ENCODE results near the gene PIGQ. TPM values are rescaled to one million over a fixed set of nuclear protein-coding genes. Genes with fewer than 3 reads are reported as not detected.

The PIGQ gene
- total and polyA plus RNA-seq, 2 experiments from 2014 or later: 30.2 to 62.3 TPM

DNA sequence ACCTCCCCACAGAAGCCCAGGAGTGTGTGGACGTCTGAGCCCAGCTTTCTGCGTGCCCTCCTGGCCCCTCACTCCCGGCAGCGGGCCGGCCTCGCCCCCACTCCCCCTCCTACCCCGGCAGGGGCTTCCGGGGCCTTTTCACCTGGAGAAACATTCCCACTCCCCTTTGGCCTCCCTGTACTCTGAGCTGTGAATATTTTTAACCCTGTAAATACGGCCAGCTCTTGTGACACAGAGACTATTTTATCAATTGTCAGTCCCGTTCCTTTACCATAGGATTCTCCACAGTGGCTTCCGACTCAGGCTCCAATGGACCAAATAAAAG is 15.5 kb upstream of the PIGQ start:
- TF ChIP-seq EZH2 (IDR thresholded peaks at IDR 0.05; ENCODE audit: low read depth, unreplicated experiment): no peak
- TF ChIP-seq, protein P1, sequence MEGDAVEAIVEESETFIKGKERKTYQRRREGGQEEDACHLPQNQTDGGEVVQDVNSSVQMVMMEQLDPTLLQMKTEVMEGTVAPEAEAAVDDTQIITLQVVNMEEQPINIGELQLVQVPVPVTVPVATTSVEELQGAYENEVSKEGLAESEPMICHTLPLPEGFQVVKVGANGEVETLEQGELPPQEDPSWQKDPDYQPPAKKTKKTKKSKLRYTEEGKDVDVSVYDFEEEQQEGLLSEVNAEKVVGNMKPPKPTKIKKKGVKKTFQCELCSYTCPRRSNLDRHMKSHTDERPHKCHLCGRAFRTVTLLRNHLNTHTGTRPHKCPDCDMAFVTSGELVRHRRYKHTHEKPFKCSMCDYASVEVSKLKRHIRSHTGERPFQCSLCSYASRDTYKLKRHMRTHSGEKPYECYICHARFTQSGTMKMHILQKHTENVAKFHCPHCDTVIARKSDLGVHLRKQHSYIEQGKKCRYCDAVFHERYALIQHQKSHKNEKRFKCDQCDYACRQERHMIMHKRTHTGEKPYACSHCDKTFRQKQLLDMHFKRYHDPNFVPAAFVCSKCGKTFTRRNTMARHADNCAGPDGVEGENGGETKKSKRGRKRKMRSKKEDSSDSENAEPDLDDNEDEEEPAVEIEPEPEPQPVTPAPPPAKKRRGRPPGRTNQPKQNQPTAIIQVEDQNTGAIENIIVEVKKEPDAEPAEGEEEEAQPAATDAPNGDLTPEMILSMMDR (conservative IDR thresholded peaks at IDR 0.05; ENCODE audit: low read depth in 2 of 2): no peak
- Histone ChIP-seq H3K4me1 (ENCODE audit: insufficient read depth) (no peaks in the 10 kb centered on the region; the same call in 1 of the 2 replicates), H3K9me2 (ENCODE audit: insufficient read depth) (no peaks in the 10 kb centered on the region), H3K4me3 (no peak overlapping the region), H2AFZ (no peak overlapping the region), H3K4me2 (no peak overlapping the region), H3K27ac (ENCODE audit: low read depth) (peak overlapping the region; percentile 26; the same call in 1 of the 2 replicates), H3K79me2 (replicated peaks; ENCODE audit: insufficient read depth) (no peaks in the 10 kb centered on the region), H3F3A (replicated peaks; ENCODE audit: low read depth) (0 out of 2 replicates have a peak, but pooled peaks cover 3% of the 10 kb centered on the region), H3K27me3 (ENCODE audit: insufficient read depth) (peaks cover 11% of the 10 kb centered on the region), H3K36me3 (ENCODE audit: insufficient read depth) (no peaks in the 10 kb centered on the region), H4K20me1 (replicated peaks; ENCODE audit: insufficient read depth) (no peaks in the 10 kb centered on the region; the same call in 1 of the 2 replicates)
- ATAC-seq (no peak), DNase-seq (ENCODE audit: low spot score) (no peak)
- no peaks in the 10 kb centered on the region for H3K4me1 Mint-ChIP-seq
- H3K27ac Mint-ChIP-seq: no peak overlapping the region
- H3K36me3 Mint-ChIP-seq (ENCODE audit: low read depth): peaks cover 3% of the 10 kb centered on the region; the same call in 1 of the 3 replicates
- peaks cover 8% of the 10 kb centered on the region for H3K27me3 Mint-ChIP-seq (ENCODE audit: insufficient read depth, low read depth, poor library complexity)
- H3K4me3 Mint-ChIP-seq: no peak overlapping the region; the same call in 2 of the 3 replicates
- no peaks in the 10 kb centered on the region for H3K9me3 Mint-ChIP-seq

DNA sequence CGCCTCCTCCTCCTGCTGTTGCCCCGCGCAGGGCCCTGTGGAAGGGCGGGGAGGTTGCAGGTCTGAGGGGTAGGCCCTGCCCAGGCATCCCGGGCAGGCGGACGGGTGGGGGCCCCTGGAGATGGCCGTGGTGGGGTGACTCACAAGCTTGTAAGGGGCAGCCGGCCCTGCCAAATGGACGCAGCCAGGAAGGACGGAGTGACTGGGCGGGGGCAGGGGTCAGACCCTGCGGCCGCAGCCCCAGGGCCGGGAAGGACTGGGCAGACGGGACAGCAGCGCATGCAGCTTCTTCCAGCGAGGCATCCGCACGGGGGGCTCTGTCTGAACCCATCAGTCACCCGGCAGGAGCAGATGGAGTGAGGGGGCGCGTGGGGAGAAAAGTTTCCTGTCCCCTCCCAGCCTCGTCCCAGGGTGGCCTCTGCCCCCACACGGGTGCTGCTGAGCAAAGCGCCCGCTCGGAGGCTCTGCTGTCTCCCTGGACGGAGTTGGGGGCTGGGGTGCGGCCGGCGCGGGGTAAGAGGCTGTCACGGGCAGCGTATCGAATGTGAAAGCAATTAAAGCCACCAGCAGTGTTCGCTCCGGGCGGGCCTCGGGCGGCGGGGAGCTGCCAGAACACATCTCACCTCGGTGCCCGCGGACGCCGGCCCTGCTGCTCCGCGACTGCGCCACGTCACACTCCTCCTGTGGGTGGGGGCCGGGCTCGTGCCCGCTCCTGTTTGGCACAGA is 15.0 kb upstream of the PIGQ start:
- no peak for DNase-seq (ENCODE audit: low spot score)
- ATAC-seq: no peak

DNA sequence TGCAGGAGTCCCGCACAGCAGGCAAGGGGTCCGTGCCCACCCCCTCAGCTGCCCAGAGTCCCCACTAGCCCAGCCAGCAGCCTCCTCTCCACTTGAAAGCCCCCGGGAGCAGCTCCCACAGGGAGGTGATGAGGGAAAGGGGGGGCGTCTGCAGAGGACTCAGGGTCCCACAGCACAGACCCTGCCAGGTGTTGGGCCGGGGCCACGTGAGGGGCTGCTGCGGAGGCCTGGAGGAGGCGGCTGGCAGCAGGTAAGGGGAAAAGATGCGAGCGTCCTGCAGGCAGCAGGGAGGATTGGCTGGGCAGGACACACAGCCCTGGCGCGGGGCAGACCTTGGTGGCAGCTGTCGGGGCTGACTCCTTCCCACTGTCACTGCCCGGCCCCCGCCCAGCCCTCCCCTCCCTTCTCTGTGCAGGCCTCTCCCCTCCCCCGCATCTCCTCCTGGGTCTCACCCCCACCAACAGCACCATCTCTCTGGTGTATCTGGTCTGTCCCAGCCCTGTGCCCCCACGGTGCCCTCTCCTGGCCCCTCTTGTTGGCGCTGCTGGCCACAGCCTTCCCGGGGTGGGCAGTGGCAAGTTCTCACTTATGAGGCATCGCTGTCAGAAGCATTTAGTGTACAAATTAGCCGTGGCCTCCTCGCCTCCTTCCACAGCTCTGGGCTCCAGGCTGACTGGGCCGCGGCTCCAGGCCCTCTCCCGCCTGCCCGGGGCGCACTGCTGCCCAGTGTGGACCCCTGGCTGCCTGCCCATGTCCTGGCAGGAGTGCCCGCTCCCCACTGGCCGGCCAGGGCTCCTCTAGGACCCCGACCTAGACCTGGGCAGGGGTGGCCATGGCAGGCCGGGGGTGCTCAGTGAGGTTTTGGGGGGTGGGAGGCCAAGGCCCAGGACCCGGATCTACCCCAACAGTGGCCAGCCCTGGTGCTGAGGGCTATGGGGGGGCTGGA is 14.0 kb upstream of the PIGQ start:
- no peak; the same call in 2 of the 3 replicates for ATAC-seq
- Mint-ChIP-seq H3K27me3 (ENCODE audit: insufficient read depth, low read depth, poor library complexity) (peaks cover 12% of the 10 kb centered on the region), H3K27ac (no peak overlapping the region), H3K4me1 (no peaks in the 10 kb centered on the region), H3K4me3 (no peak overlapping the region), H3K9me3 (no peaks in the 10 kb centered on the region), H3K36me3 (ENCODE audit: low read depth) (peaks cover 3% of the 10 kb centered on the region; the same call in 1 of the 3 replicates)
- H3K9me2 ChIP-seq (ENCODE audit: insufficient read depth): no peaks in the 10 kb centered on the region
- H3K4me1 ChIP-seq (ENCODE audit: insufficient read depth): no peaks in the 10 kb centered on the region; the same call in 1 of the 2 replicates
- DNase-seq (ENCODE audit: low spot score): no peak
- H4K20me1 ChIP-seq (replicated peaks; ENCODE audit: insufficient read depth): no peaks in the 10 kb centered on the region; the same call in 1 of the 2 replicates
- H3F3A ChIP-seq (replicated peaks; ENCODE audit: low read depth): 0 out of 2 replicates have a peak, but pooled peaks cover 3% of the 10 kb centered on the region
- no peaks in the 10 kb centered on the region for H3K36me3 ChIP-seq (ENCODE audit: insufficient read depth)
- no peak overlapping the region for H3K4me2 ChIP-seq
- no peaks in the 10 kb centered on the region for H3K79me2 ChIP-seq (replicated peaks; ENCODE audit: insufficient read depth)
- peaks cover 24% of the 10 kb centered on the region for H3K27me3 ChIP-seq (ENCODE audit: insufficient read depth)
- no peak overlapping the region for H2AFZ ChIP-seq
- no peak overlapping the region for H3K4me3 ChIP-seq
- no peak overlapping the region for H3K27ac ChIP-seq (ENCODE audit: low read depth)
- TF ChIP-seq ZNF462 (CRISPR knock-in tag; IDR thresholded peaks at IDR 0.05) (no peak), STAT1 (IDR thresholded peaks at IDR 0.05; ENCODE audit: unreplicated experiment) (no peak)

More for the DNA sequence above, 15.0 kb upstream of the PIGQ start:
- peaks cover 12% of the 10 kb centered on the region for H3K27me3 Mint-ChIP-seq (ENCODE audit: insufficient read depth, low read depth, poor library complexity)
- H3K27ac Mint-ChIP-seq: no peak overlapping the region
- H3K4me3 ChIP-seq: no peak overlapping the region
- peaks cover 17% of the 10 kb centered on the region for H3K27me3 ChIP-seq (ENCODE audit: insufficient read depth)
- H3K4me2 ChIP-seq: no peak overlapping the region
- H2AFZ ChIP-seq: no peak overlapping the region
- no peaks in the 10 kb centered on the region for H3K79me2 ChIP-seq (replicated peaks; ENCODE audit: insufficient read depth)
- H3K9me3 Mint-ChIP-seq: no peaks in the 10 kb centered on the region
- H4K20me1 ChIP-seq (replicated peaks; ENCODE audit: insufficient read depth): no peaks in the 10 kb centered on the region; the same call in 1 of the 2 replicates
- H3K27ac ChIP-seq (ENCODE audit: low read depth): peak overlapping the region; percentile 26; the same call in 1 of the 2 replicates
- H3K4me1 Mint-ChIP-seq: no peaks in the 10 kb centered on the region
- no peaks in the 10 kb centered on the region for H3K9me2 ChIP-seq (ENCODE audit: insufficient read depth)
- H3K36me3 Mint-ChIP-seq (ENCODE audit: low read depth): peaks cover 3% of the 10 kb centered on the region; the same call in 1 of the 3 replicates
- H3K36me3 ChIP-seq (ENCODE audit: insufficient read depth): no peaks in the 10 kb centered on the region
- H3K4me1 ChIP-seq (ENCODE audit: insufficient read depth): no peaks in the 10 kb centered on the region; the same call in 1 of the 2 replicates
- H3K4me3 Mint-ChIP-seq: no peak overlapping the region
- 0 out of 2 replicates have a peak, but pooled peaks cover 3% of the 10 kb centered on the region for H3F3A ChIP-seq (replicated peaks; ENCODE audit: low read depth)
- no peak for TF ChIP-seq ZNF331 (CRISPR knock-in tag; IDR thresholded peaks at IDR 0.05; ENCODE audit: low read depth)

All from GM23338 (cell line).